Lung microvascular endothelial cell (primary cell): ENCODE data around the gene TSSK3. TPM values are rescaled to one million over a fixed set of nuclear protein-coding genes. Genes with fewer than 3 reads are reported as not detected.

Source experiments
- DNase-seq, 2 donors: peaks; one replicate each; pipeline versions ENCODE4 v3.0.0 to v3.0.0-alpha.2; 2010; ENCODE audit warnings: low read depth in 2 of 2
- total RNA-seq: library from RNA; depleted of rRNA; stranded (reverse); fragments of >200 nt; gene quantifications from 2 replicates; pipeline ENCODE4 v1.2.1, GENCODE V29; 2014

TSSK3 gene, protein sequence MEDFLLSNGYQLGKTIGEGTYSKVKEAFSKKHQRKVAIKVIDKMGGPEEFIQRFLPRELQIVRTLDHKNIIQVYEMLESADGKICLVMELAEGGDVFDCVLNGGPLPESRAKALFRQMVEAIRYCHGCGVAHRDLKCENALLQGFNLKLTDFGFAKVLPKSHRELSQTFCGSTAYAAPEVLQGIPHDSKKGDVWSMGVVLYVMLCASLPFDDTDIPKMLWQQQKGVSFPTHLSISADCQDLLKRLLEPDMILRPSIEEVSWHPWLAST
- not detected in 2 replicates for total RNA-seq

DNA sequence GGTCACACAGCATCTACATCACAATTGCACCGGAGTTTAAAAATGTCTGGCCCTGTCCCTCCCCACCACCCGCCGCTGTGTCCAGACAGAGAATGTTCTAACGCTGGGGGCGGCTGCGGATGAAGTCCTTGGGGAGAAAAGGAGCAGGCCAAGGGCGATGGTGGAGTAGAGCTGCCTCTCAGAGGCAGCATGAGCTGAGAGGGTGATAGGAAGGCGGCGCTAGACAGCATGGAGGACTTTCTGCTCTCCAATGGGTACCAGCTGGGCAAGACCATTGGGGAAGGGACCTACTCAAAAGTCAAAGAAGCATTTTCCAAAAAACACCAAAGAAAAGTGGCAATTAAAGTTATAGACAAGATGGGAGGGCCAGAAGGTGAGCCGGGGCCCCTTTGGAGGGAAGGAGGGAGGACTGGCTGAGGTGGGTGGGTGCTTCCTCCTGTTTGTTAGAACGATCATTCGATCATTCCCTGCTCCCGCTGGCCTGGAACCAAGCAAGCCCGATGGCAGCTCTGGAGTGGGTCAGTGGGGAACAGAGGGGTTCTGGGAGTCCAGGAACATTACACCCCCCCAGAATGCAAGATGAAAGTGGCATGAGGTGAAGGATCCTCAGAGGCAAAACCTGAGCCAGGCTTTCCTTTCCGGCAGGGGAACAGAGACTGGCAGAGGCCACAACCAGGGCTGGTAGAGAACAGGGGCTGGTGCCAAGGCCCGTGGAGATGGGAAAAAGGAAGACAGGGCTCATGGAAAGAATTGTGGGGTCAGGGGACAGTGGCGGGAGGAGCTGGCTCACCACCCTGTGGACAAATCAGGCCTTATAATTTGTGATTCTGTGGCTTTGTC, at the start of gene TSSK3, which contains the start of gene FAM229A:
TSSK3 (plus strand) TSS at position 66 of the 840 bp plus-strand sequence; CDS start at position 229, 163 bp downstream.
FAM229A (minus strand) TSS at position 12 of the 840 bp plus-strand sequence. CDS start 394 bp downstream, outside the sequence.
- peak in 1 of 2 donors; percentile 29 for DNase-seq

DNA sequence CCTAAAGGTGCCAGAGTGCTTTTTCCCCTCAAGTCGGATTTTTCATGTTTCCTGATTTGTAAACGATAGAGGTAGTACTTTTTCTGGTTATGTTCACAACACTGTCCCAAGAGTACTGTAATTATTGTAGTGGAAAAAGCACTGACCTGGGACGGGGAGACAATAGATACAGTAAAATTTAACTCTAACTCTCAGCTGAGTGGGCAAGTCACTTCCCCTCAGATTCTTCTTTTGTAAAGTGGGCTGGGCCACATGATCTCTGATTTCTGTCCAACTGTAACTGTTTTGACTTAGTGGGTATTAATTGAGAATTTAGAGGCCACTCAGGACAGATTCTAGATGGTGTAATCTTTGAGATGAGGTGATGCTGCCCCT, 45.4 kb upstream of the TSSK3 start:
- no peak for DNase-seq

DNA sequence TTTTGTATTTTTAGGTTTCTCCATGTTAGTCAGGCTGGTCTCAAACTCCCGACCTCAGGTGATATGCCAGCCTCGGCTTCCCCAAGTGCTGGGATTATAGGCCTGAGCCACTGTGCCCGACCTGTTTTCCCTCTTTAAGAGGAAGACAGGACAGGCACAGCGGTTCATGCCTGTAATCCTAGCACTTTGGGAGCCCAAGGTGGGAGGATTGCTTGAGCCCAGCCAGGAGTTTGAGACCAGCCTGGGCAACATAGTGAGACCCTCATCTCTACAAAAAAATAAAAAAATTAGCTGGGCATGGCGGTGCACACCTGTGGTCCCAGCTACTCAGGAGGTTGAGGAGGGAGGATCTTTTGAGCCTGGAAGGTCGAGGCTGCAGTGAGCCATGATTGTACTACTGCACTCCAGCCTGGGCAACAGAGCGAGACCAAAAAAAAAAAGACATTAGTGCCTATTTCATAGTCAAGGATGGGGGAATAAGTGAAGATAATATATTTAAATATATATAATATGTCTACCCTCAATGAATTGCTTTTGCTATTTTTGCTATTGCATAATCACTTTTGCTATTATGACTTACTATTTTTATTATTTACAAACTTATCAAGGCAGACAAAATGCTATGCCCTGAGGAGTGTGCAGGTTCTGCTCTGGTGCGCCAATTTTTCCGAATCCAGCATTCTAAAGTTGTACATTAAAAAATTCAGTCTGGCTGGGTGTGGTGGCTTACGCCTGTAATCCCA, 44.0 kb upstream of the TSSK3 start:
- DNase-seq, result no peak

DNA sequence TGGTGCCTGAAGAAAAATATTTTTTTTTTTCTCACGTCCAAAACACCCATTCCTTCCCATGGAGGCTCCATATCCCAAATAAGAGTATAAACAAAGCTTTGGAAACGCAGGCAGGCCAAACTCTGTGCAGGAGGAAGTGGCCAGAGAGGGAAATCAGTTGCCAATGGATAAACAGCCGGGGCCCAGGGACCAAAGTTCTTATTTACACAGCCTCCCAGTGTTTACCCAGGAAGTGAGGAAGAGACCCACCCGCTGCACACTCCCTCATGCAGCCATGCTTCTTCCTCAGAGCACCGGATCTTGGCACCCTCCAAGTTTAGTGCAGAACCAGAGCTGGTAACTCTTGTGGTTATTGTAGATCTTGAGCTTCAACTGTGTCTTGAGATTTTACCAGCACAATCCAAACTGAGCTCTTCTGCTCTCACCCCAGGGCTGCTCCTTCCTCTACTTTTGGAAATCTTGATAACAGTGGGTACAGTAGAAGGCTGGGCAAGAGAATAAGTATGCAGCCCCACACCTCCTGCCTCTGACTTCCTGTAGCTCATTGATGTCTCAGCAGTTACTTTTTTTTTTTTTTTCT, 40.5 kb upstream of the TSSK3 start:
- DNase-seq, result no peak

DNA sequence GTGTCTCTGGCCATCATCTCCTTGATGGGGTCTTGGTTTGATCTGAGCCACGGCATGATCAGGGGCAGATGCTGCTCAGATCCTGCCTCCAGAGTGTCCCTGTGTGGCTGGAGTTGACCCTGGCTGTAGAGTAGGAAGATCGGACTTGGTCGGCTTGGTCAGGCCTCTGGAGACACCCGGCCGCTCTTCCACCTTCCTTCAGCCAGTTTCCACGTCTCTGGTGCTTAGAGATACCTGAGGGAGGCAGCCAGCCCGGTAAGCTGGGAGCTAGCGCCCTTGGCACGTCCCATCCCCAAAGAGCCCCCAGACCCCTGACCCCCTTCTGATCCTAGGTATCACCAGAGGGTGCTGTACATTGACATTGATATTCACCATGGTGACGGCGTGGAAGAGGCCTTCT, 35.1 kb upstream of the TSSK3 start:
- DNase-seq, result no peak

DNA sequence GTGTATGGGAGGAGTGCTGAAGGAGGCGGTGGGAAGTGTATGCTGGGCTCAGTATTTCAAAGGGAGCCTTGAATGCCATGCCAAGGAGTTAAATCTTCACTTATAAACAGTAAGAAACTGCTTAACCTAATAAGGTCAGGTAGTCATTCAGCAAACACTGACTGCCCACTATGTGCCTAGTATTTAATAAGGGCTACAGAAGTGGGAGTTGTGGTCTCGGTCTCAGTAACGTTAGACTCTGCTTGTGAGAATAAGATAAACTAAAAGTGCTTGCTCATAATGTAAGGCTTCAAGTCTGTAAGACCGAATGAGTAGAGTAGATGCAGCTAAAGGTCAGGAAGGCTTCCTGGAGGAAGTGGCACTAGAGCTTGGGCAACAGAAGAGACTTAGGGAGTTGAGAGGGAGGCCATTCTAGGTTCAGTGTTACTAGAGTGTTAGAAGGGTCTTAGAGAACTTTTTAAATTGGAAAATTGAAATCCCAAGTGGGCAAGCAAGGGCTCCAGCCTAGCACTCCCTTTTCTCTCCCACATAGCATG, 32.3 kb upstream of the TSSK3 start:
- DNase-seq, result no peak

DNA sequence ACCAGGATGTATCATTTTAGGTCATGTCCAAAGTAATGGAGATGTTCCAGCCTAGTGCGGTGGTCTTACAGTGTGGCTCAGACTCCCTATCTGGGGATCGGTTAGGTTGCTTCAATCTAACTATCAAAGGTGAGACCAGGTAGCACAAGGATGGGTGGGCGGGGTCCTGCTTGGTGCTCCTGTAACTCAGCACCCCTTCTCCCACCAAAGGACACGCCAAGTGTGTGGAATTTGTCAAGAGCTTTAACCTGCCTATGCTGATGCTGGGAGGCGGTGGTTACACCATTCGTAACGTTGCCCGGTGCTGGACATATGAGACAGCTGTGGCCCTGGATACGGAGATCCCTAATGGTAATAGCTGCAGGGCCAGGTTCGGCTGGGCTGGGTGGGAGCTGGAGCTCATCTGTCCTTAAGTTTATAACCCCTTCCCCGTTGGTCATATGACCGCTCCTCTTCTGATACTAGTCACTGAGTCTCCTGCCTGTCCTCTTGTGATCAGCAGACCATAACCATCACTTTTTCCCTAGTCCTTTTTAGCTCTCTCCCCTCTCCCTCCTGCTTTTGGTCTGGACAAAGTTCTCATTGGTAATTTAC, 31.7 kb upstream of the TSSK3 start:
- no peak for DNase-seq

DNA sequence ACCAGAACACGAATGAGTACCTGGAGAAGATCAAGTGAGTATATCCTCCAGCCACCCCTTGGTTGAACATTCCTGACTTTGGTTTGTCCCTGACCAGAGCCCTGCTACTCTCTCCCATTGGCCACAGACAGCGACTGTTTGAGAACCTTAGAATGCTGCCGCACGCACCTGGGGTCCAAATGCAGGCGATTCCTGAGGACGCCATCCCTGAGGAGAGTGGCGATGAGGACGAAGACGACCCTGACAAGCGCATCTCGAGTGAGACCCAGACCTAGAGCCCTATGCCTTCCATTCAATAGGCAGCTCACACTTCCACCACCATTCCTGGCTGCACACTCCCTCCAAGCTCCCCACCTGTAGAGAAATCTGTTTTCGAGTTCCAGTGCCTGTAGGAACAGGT, 30.8 kb upstream of the TSSK3 start:
- DNase-seq, result no peak

DNA sequence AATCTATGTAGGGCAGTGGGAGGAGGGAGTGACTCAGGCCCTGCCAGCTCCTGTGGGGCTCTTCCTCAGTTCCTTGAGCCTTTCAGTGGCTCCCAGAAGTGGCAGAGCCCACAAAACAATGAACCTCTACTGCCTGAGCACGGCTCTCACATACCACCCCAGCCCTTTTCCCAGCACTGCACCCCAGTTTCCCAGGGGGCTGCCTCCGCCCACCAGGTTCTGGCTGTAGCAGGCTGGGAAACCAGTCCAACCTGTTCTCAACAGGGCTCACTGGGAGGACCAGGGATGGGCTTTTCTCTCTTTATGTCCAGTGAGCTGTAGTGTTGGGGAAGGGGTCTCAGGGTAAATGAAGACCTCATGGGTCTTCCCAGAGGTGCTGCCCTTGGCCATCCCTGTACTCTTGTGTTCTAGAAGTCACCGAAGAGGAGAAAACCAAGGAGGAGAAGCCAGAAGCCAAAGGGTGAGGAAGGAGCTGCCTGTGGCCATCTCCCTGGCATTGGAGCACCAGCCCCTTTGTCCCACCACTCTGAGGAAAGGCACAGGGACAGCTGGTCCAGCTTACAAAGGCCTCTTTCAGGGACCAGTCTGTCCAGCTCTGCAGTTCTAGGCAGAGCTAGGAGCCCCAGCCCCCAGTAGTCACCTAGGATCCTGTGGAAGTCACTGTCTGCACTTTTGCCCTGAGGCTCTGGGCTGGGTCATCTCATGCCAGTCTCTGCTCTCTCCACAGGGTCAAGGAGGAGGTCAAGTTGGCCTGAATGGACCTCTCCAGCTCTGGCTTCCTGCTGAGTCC, 29.9 kb upstream of the TSSK3 start:
- no peak for DNase-seq

DNA sequence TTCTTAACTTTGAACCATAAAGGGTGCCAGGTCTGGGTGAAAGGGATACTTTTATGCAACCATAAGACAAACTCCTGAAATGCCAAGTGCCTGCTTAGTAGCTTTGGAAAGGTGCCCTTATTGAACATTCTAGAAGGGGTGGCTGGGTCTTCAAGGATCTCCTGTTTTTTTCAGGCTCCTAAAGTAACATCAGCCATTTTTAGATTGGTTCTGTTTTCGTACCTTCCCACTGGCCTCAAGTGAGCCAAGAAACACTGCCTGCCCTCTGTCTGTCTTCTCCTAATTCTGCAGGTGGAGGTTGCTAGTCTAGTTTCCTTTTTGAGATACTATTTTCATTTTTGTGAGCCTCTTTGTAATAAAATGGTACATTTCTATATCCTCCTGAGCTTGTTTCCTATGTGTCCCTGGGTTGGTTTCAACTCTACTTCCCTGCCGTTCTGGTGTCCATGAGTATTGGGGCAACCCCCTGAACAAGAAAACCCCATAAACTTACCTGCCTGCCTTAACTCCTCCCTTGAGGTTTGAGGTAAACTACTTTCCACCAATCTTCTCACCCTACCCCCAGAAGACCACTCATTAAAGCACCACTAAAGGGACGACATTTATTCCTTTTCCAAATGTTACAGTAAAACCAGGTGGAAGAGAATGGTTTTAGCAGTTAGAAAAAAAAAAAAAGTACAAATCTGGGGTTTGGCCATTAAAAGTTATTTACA, 28.9 kb upstream of the TSSK3 start:
- DNase-seq, result no peak

DNA sequence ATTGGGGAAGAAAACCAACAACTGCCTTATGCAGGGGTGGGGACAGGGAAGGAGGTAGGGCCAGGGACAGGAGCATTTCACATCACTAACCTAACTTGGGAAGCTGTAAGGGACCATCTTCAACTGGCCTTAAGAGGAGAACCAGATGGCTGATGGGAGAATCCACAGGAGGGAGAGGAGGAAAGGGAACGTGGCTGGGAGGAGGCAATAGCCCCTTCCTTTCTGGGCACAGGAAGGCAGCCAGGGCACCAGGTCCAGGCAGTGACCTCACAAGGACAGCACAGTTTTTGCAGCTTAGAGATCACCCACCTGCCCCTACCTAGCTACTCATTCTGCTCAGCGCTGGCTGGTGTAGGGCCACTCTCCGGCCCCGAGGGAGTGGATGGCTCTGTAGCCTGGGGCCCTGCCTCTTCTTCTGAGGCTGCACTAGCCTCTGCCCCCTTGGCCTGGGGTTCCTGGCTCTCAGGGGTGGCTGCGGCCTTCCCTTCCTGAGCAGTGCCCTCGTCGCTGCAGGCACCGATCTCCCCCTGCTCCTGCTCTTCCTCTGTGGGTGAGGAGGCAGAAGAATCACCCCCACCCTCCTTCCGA, 28.0 kb upstream of the TSSK3 start:
- no peak for DNase-seq

DNA sequence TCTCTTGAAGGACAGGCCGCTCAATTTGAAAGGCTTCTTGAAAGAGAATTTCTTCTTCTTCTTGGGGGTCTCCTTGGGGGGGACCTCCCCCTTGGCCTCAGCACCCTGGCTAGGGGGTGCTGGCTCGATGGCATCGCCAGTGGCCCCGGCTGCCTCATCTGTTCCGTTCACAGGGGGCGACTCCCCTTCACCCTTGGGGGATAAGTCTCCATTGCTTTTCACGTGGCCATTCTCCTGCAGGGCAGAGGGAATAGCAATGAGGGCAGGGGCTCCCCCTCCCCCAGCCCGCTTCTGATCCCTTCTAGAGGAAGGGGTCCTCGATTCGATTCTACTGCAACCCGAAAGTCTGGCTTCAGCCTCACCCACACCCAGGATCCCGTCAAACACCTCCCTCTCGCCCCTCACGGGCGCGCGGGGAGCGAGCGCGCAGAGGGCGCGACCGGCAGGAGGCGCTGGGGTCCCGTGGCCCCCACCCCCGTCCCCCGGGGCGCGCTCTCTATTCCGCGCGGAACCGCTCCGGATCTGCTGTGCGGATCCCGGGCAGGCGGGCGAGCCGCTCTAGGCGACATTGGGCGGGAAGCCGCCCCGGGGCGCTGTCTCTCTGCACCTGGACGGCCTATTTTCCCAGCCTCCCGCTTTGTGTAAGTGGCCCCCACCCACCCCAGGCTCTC, 27.3 kb upstream of the TSSK3 start:
- DNase-seq, result peak; percentile 52 to 65

DNA sequence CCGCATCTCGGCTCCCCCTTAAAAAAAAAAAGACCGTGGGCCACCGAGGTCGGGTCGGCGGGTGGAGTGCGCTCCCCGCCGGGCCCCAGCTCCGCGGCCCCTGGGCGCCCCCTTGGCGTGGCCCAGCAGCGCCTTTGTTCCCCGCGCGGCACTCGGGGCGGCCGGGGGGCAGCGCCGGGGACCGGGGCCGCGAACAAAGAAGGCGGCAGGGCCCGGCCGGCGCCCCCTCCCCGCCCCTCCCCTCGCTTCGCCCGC, 26.9 kb upstream of the TSSK3 start:
- no peak for DNase-seq

DNA sequence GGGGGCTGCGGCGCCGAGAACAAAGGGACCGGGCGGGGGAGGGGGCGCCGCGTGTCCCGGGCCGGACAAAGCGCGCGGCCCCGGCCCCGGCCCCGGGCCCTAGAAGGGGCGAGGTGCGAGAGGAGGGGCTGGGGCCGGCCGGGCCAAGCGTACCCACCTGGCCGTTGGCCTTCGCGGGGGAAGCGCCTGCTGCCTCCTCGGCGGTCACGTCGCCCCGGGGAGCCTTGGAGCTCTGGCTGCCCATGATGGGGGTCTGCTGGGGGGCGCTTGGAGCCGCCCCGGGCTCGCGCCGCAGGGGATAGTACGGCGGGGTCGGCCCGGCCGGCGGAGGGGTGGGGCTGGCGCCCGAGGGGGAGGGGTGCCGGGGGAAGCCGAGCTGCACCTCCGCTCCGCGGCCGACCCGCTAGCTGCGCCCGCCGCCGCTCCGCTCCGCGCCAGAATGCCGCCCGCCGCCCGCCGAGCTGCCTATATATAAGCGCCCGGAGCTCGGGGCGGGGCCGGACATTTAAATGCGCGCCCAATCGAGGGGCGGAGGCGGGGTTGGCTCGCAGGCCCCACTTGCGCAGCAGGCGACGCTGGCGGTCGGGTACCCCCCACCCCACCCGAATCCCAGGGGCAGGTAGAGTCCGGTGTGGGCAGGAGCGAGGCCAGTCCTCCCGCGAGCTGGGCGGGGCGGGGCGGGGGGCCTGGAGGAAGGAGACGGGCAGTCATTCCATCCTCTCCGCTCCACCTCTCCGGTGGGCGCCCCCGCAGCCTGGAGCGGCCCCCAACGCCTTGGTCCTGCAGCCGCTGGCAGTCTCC, 26.3 kb upstream of the TSSK3 start, which contains the start of gene MARCKSL1:
MARCKSL1 (minus strand) TSS at position 444 of the 801 bp plus-strand sequence; CDS start at position 244, 200 bp downstream.
- DNase-seq, result peak; percentile 76 to 85

DNA sequence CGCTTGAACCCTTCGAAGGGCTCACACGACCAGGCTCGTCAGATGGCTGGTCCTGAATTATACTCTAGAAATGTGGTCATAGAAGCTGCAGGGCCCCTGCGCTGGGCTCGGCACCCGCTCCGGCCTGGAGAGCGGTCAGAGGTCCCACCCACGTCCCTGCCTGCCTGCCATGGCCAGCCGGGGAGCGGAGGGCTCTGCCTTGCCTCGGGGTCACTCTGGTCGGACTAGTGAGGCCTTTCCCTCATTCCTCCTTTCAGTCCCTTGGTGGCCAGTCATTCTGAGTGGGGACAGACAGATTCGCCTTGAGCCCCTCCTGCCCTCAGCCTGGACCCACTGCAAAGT, 25.8 kb upstream of the TSSK3 start:
- no peak for DNase-seq

DNA sequence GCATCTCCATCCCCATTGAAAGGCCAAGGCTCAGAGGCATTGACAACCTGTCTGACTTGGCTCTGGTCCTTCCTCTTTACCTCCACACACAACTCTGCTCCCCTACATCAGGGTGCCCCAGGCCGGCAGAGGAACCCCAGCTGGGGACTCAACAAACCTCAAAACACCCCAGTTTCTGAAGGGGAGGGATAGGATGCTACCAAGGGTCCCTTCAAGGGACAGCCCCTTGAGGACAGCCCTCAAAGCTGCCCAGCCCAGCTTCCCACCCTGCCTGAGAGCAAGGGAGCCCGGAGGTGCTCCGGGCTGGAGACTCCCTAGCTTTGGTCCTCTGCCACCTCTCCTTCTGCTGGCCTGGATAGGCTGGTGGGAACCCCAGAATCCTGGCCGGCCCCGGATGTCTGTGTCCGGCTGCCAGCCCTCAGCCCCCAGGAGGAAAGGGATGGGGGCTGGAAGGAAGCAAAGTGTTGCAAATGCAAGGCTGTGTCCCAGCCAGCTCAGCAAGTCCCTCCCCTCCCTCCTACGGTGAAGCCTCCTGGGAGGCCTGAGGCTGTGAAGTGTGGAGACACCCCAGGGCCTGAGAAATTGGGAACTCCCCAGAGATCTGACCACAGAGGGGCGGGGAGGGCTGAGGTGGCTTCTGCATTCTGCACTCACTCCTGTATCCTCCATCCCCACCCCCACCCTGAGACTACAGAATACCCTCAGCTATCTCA, 25.2 kb upstream of the TSSK3 start:
- no peak for DNase-seq

DNA sequence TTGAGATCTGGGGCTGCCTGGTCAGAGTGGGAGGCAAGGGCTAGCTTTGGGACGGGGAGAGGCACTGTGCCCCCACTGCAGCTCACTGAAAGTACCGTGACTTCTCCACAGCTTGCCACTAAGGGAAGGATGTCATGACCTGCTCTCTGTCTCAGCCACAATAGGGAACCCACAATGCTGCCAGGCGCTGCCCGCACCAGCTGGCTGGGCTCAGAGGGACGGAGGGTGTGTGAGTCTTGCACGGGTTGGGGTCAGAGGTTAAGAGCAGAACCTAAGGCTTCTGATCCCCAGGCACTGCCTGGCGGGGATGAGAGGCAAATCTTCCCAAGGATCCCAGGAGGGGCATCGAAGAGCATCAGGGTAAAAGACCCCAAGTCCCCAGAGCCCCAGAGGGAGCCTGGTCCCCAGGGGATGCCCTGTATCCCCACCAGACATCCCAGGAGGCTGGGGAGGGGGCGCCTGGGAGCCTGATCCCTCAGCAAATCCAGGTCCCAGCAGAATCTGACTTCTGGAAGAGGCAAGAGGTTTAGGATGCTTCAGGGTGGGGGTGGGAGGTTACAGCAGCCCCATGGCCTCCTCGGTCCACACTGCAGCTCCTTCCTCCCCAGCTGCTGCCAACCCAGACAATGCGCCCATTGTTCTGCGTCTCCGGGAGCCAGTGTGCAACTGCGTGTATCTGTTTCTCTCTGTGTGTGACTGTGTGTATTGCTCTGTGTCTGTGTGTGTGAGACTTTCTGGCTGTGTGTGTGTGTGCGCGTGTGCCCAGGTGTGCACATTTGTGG, 24.3 kb upstream of the TSSK3 start:
- peak in 1 of 2 donors; percentile 34 for DNase-seq
